HG03097 (cell line): Measurements from ENCODE around the gene MAPK1.
A peak's percentile ranks its signal among the peaks of the same experiment; 100 is the strongest.
"Not testable (repeated sequence)": the region's sequence is repeated elsewhere in the genome, so short reads cannot be mapped to it uniquely, and the experiment has no call there.

Experiments
- ATAC-seq: cut with Tn5 transposase; IDR thresholded peaks from one replicate; pipeline ENCODE4 v1.9.1; 2021; ENCODE audit not compliant: unreplicated experiment, low FRiP score

The MAPK1 gene

DNA sequence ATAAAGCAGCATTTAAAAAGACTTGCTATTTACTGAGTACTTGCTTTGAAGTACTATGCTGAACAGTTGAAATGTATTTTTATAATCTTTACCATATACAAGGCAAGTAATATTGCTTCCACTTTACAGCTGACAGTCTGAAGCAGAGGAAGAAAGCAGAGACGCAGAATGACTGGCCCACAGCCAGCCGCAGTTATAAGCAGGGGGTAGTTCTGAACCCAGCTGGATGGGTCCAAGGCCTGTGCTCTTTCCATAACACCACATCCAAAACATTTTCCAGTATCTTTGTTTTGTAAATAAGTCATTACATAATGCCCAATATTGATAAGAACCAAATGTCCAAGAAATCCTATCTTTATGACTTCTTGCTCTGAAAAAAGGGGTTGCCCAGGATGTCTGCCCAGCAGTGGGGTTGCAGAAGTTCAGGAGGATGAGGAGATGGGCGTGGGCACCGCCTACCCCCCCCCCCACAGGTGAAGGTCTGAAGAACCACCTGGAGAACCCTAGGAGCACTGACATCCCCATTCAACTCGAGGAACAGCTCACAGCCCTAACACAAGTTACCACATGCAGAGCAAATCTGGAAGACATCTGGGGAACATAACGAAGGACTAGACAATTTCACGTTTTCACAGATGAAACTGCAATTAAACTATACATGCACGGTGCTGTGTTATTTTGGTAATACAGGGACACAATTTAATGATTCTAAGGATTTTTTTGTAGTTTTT, 107.6 kb downstream of the MAPK1 start:
- no peak for ATAC-seq

- no peak for ATAC-seq
These were observed 108.4 kb downstream of the MAPK1 start for GRCh38 chr22:21759093-21759492.

DNA sequence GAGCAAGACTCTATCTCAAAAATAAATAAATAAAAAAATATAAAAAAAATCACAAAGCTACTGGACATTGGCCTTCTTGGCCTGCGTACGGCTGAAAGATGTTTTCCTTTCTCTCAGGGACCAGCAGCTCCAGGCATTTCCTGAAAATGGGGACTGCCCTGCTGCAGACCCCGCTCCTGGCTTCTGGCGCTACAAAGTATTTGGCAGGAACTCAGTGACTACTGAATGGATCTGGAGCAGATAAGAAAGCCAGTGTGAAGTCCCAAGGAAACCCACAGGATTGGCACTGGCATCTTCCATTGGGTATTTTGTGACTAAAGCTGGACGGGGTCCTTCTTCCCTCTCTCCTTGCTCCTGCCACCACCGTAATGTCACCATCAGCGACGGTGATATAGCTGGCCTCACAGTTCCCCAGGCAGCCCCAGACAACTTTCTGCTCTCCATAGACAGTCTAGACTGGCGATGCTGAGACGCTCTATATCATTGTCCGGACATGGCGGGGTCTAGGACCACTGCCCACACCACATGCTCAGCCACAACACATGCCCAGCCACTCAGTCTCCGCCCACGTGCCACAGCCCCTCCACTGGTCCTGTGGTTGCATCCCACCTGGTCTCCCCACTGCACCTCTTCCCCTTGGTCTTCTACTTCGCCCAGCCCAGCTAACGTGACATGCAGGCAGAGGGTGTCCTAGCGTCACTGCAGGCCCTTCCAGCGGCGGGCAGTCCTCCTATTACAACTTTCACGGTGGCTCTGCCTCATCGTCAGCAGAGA, 109.2 kb downstream of the MAPK1 start:
- no peak for ATAC-seq

DNA sequence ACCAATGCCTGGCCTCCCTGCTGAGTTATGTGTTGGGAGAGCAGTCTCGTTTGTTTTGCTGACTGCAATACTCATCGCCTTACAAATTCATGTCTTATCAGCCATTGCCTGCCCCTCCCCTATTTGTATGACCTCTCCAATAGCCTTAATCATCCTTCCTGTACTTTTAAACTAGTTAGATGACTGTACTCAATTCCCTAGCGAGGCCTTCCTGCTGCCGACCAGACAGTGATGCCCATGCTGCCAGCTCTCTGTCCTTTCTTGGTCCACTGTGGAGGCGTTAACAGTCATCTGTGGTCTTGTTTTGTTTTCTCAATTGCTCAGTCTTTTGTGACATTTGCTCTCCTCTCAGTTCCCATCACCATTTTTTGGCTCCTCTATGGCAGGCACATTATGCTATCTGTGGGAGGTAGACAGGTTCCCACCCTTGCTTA, 111.6 kb downstream of the MAPK1 start:
- no peak for ATAC-seq

DNA sequence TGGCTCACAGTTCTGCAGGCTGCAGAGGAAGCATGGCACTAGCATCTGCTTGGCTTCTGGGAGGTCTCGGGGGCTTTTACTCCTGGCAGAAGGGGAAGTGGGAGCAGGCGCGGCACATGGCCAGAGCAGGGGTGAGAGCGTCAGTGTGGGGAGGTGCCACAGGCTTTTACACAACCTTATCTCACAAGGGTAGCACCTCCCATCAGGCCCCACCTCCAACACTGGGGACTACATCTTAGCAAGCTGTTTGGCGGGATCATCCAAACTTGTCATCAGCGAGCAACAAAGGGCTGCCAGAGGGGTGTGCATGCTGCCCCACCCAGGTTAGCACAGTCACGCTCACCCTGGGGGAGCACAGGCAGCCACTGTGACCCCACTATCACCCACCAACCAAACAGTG, 112.9 kb downstream of the MAPK1 start:
- no peak for ATAC-seq

- no peak for ATAC-seq
These were observed 113.9 kb downstream of the MAPK1 start for GRCh38 chr22:21753374-21754111.

DNA sequence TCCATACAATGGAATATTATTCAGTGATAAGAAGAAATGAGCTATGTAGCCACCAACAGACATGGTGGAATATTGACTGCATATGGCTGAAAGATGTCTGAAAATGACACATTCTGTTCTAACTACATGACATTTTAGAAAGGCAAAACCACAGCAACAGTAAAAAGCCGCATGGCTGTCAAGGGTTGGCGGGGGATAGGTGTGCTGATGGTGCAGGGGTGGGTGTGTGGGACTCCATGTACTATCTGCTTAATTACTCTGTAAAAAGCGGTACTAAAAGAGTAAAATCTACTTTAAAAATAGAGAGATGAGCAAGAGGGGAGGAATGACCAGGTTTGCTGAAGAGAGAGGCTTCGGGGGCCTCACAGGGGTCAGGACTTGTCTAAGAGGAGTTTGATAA, 115.2 kb downstream of the MAPK1 start:
- no peak for ATAC-seq

GRCh38 chr22:21745948-21746347, 121.5 kb downstream of the MAPK1 start:
- ATAC-seq, result no peak

GRCh38 chr22:21744917-21745316, 122.5 kb downstream of the MAPK1 start:
- not testable (repeated sequence) for ATAC-seq

DNA sequence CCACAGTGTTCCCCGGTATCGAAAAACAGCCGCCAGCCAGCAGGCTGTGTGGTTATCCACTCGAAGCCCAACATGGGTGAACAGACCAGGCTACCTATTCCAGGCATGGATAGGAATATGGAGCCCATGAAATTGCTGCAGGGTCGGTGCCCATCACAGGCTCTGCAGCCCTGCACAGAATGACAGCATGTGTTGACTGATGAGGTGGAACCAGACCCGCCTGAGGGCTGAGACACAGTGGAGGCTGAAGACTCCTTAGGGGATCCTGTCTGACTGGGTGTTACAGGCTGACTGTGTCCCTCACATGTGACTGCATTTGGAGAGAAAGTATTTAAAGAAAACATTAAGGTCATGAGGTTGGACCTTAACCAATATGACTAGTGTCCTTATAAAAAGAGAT, 125.7 kb downstream of the MAPK1 start:
- no peak for ATAC-seq

DNA sequence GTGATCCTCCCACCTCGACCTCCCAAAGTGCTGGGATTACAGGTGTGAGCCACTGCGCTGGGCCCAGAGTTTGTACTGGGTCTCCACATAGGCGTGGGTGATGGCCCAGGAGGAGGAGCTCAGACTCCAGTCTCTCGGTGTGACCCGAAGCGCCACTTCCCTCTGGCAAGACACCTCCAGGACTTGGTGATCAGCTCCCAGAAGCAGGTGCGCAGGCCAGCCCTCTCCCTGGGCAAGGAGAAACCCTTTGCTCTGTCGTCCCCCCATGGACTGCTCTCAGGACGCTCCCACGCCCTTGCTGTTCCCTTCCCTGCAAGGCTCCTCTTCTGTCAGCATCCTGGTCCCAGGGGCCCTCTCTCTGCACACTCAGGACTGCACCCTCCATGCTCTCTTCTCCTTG, 126.4 kb downstream of the MAPK1 start:
- ATAC-seq, result no peak

DNA sequence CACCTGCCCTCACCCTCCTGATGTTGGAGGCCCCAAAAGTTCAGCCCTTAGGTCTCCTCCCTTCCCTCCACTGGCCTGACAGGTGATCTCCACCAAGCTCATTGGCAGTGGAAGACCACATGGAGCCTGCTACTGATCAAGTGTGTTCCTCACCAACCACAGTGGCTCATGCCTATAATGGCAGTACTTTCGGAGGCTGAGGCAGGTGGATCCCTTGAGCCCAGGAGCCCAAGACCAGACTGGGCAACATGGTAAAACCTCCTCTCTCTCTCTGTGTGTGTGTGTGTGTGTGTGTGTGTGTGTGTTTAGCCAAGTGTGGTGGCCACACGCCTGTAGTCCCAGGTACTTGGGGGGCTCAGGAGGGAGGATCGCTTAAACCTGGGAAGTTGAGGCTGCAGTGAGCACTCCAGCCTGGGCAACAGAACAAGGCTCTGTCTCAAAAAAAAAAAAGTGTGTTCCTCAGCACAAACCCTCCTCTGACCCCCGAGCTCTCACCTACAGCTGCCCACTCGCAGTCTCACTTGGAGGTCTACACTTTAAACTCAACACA, 127.5 kb downstream of the MAPK1 start:
- no peak for ATAC-seq

DNA sequence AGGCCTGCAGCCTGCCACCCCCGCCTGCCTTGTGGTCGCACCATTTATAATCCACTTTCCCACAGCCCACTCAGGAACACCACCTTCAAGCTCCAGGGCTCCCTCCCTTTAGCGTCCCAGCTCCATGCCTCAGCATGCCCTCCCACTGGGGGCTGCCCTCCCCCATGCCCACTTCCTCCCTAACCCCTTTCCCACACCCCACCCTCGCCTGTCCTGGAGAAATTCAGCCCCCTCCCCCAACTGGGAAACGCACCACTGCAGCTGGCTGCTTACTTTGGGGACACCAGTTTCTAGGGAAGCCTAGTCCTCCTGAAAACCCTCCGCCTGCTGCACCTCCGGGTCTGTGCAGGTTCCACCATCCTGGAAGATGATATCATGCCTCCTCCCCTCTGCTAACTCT, 128.5 kb downstream of the MAPK1 start:
- ATAC-seq, result no peak

DNA sequence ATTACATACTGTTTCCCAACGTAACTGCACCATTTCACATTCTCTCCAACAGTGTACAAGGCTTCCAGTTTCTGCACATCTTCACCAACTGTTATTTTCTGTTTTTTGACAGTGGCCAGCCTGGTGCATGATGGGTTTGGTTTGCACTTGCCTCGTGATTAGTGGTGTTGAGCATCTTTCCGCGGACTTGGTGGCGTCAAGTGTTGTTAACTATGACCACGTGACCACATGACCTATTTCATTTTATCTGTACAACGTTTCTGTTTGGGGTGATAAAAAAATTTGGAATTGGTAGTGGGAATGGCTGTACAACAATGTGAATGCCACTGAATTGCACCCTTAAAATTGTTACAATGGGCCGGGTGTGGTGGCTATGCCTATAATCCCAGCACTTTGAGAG, 129.4 kb downstream of the MAPK1 start:
- no peak for ATAC-seq

DNA sequence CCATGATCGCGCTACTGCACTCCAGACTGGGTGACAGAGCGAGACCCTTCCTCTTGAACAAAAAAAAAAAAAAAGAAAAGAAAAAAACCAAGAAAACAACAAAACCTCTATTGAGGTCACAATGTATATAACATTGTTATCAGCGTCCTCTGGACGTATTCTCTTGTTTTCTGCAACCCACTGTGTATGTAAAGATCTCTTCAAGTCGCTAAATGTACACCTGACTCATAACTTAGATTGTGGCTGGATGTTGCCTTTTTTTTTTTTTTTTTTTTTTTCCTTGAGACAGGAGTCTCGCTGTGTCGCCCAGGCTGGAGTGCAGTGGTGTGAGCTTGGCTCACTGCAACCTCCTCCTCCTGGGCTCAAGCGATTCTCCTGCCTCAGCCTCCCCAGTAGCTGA, 130.5 kb downstream of the MAPK1 start:
- ATAC-seq, result no peak

GRCh38 chr22:21736084-21736642, 131.3 kb downstream of the MAPK1 start:
- ATAC-seq, result peak; percentile 10

GRCh38 chr22:21735200-21736083, 132.0 kb downstream of the MAPK1 start, which contains the start of gene YPEL1:
Gene YPEL1 (minus strand): TSS chr22:21735794. CDS start chr22:21710744, 25,050 bp downstream.
- ATAC-seq, result peak; percentile 77

- no peak for ATAC-seq
These were observed 132.8 kb downstream of the MAPK1 start for GRCh38 chr22:21734540-21735199.

DNA sequence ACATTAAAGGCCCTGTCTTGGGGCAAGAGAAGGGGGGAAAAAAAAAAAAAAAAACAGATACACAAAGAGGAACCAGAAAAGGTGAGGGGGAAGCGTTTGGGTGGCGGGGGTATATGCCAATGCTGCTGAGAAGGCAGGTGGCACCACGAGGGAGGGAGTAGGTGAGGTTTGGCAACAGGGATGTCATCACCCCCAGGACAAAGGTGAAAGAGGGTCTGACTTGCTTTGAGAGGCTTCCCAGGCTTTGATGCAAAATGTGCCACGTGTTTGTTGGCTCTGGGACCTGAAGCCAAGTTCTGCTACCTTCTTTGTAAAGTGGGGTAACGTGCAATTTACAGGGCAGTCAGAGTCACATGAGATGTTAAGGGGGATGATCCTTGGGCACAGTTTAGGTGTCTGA, 135.9 kb downstream of the MAPK1 start:
- ATAC-seq, result no peak
